GM12892 (cell line): ENCODE measurements around the gene F8. TPM values are rescaled to one million over a fixed set of nuclear protein-coding genes. Genes with fewer than 3 reads are reported as not detected.

Experiments
- DNase-seq: peaks from one replicate; pipeline ENCODE4 v3.0.0; 2011; ENCODE audit not compliant: insufficient read length
- FAIRE-seq: peaks from 2 replicates; lab custom pipeline; 2011; peaks lifted over from hg19 to GRCh38; lab: Jason Lieb, UNC
- POLR2A ChIP-seq: IDR thresholded peaks from 2 replicates; pipeline ENCODE4 v1.6.1; 2011; ENCODE audit warnings: low read depth, low read length, control low read depth
- POLR2AphosphoS5 ChIP-seq: IDR thresholded peaks from 2 replicates; pipeline ENCODE4 v1.6.1; 2011; ENCODE audit warnings: low read depth, low read length, control low read depth
- TAF1 ChIP-seq: IDR thresholded peaks from 2 replicates; pipeline ENCODE4 v1.6.1; 2011; ENCODE audit warnings: low read depth, mild to moderate bottlenecking, control low read depth, low read length, borderline replicate concordance
- polyA plus RNA-seq: library from polyadenylated mRNA; unstranded; fragments of >200 nt; gene quantifications from one replicate; pipeline ENCODE4 v1.2.1, GENCODE V29; 2012; ENCODE audit warnings: missing spikeins, inconsistent platforms; ENCODE audit not compliant: missing spikeins

The F8 gene
- polyA plus RNA-seq = 5.3 TPM

- TF ChIP-seq POLR2AphosphoS5 (no peak), POLR2A (no peak), TAF1 (no peak)
- DNase-seq = no peak
- FAIRE-seq = no peak
These were observed at the start of gene F8 for GRCh38 chrX:155022585-155022984. F8 (minus strand) TSS chrX:155022723; CDS start chrX:155022552, 171 bp downstream.

GRCh38 chrX:155071694-155072280, 49.3 kb upstream of the F8 start:
- no peak for DNase-seq
- peak; percentile 54 for FAIRE-seq
- TF ChIP-seq POLR2AphosphoS5 (no peak), TAF1 (no peak), POLR2A (no peak)

- FAIRE-seq (peak; percentile 95), DNase-seq (peak; percentile 67)
These were observed 48.6 kb upstream of the F8 start, which contains the start of the genes BRCC3, CMC4 and MTCP1 for GRCh38 chrX:155070975-155071693. BRCC3 (plus strand) TSS chrX:155071508; CDS start chrX:155071528, 20 bp downstream. CMC4 (minus strand) TSS chrX:155071136; CDS start chrX:155064023, 7,113 bp downstream. MTCP1 (minus strand) TSS chrX:155071136; CDS start chrX:155066010, 5,126 bp downstream.

GRCh38 chrX:155070663-155070974, 48.1 kb upstream of the F8 start:
- FAIRE-seq = no peak
- no peak for TF ChIP-seq TAF1
- TF ChIP-seq POLR2A = no peak
- TF ChIP-seq POLR2AphosphoS5 = no peak
- no peak for DNase-seq

More at GRCh38 chrX:155070975-155071693, 48.6 kb upstream of the F8 start, which contains the start of the genes BRCC3, CMC4 and MTCP1:
- peak; percentile 90 for TF ChIP-seq POLR2A
- TF ChIP-seq POLR2AphosphoS5 = peak; percentile 72
- TF ChIP-seq TAF1 = peak; percentile 76

- TF ChIP-seq POLR2A = no peak
- no peak for TF ChIP-seq POLR2AphosphoS5
- TF ChIP-seq TAF1 = no peak
- no peak for FAIRE-seq
- DNase-seq = no peak
These were observed 47.5 kb upstream of the F8 start for GRCh38 chrX:155070038-155070437.

- DNase-seq (no peak), FAIRE-seq (no peak)
- TF ChIP-seq POLR2AphosphoS5 = no peak
- TF ChIP-seq POLR2A = no peak
- no peak for TF ChIP-seq TAF1
These were observed 46.9 kb upstream of the F8 start for GRCh38 chrX:155069414-155069813.

- TF ChIP-seq POLR2AphosphoS5 (no peak), POLR2A (no peak), TAF1 (no peak)
- FAIRE-seq = no peak
- DNase-seq = no peak
These were observed 45.6 kb upstream of the F8 start for GRCh38 chrX:155068165-155068564.

- DNase-seq (no peak), FAIRE-seq (no peak)
- TF ChIP-seq POLR2AphosphoS5 (no peak), POLR2A (no peak), TAF1 (no peak)
These were observed 42.7 kb upstream of the F8 start for GRCh38 chrX:155065035-155065734.

- FAIRE-seq = no peak
- no peak for DNase-seq
- no peak for TF ChIP-seq POLR2AphosphoS5
- no peak for TF ChIP-seq TAF1
- no peak for TF ChIP-seq POLR2A
These were observed 39.2 kb upstream of the F8 start for GRCh38 chrX:155061760-155062159.

GRCh38 chrX:155056877-155057792, 34.6 kb upstream of the F8 start:
- DNase-seq (peak; percentile 17), FAIRE-seq (peak; percentile 99)
- TF ChIP-seq POLR2AphosphoS5 = peak; percentile 38; the same call in 1 of the 2 replicates
- no peak for TF ChIP-seq TAF1
